ENCODE results near the gene LRCH3.

Gene LRCH3

DNA sequence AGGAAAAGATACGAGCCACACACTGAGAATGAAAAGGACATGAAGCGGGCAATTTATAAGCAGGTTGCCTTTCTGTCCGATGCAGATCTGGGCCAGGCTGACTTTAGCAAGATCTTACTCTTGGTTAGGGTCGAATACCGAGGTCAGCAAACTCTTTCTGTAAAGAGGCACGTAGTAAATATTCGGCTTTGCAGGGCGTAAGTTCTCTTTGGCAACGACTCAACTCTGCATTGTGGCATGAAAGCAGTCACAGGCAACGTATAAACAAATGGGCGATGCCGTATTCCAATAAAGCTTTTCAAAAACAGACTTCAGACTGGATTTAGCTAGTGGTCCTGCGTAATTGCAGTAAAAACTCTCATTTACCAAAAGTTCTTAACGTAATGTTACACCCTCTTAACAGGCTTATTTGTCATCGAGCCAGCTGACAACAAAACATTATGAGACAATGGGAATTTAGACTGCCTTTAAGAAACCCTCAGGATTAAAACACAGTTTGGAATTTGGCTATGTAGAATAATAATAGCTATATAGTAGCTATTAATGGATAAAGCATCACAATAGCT is 145.8 kb downstream of the LRCH3 start:
- TF ChIP-seq, protein P1, sequence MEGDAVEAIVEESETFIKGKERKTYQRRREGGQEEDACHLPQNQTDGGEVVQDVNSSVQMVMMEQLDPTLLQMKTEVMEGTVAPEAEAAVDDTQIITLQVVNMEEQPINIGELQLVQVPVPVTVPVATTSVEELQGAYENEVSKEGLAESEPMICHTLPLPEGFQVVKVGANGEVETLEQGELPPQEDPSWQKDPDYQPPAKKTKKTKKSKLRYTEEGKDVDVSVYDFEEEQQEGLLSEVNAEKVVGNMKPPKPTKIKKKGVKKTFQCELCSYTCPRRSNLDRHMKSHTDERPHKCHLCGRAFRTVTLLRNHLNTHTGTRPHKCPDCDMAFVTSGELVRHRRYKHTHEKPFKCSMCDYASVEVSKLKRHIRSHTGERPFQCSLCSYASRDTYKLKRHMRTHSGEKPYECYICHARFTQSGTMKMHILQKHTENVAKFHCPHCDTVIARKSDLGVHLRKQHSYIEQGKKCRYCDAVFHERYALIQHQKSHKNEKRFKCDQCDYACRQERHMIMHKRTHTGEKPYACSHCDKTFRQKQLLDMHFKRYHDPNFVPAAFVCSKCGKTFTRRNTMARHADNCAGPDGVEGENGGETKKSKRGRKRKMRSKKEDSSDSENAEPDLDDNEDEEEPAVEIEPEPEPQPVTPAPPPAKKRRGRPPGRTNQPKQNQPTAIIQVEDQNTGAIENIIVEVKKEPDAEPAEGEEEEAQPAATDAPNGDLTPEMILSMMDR (IDR thresholded peaks at IDR 0.05; ENCODE audit: insufficient read depth, low read length) = no peak
- TF ChIP-seq SPI1 (IDR thresholded peaks at IDR 0.05; ENCODE audit: borderline replicate concordance, low read depth) (no peak), GABPA (IDR thresholded peaks at IDR 0.05; ENCODE audit: low read depth) (no peak), POLR2AphosphoS5 (IDR thresholded peaks at IDR 0.05; ENCODE audit: low read depth) (no peak)
- TF ChIP-seq, protein P2, sequence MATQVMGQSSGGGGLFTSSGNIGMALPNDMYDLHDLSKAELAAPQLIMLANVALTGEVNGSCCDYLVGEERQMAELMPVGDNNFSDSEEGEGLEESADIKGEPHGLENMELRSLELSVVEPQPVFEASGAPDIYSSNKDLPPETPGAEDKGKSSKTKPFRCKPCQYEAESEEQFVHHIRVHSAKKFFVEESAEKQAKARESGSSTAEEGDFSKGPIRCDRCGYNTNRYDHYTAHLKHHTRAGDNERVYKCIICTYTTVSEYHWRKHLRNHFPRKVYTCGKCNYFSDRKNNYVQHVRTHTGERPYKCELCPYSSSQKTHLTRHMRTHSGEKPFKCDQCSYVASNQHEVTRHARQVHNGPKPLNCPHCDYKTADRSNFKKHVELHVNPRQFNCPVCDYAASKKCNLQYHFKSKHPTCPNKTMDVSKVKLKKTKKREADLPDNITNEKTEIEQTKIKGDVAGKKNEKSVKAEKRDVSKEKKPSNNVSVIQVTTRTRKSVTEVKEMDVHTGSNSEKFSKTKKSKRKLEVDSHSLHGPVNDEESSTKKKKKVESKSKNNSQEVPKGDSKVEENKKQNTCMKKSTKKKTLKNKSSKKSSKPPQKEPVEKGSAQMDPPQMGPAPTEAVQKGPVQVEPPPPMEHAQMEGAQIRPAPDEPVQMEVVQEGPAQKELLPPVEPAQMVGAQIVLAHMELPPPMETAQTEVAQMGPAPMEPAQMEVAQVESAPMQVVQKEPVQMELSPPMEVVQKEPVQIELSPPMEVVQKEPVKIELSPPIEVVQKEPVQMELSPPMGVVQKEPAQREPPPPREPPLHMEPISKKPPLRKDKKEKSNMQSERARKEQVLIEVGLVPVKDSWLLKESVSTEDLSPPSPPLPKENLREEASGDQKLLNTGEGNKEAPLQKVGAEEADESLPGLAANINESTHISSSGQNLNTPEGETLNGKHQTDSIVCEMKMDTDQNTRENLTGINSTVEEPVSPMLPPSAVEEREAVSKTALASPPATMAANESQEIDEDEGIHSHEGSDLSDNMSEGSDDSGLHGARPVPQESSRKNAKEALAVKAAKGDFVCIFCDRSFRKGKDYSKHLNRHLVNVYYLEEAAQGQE (IDR thresholded peaks at IDR 0.05; ENCODE audit: insufficient replicate concordance, low read depth) = no peak
- no peak for DNase-seq (ENCODE audit: low read depth in 1 of 2, low spot score in 1 of 2)
- H3K27me3 ChIP-seq (ENCODE audit: insufficient read depth, poor library complexity, severe bottlenecking) = no peaks in the 10 kb centered on the region
- no peak overlapping the region for H3K27ac ChIP-seq (replicated peaks)
- no peak overlapping the region for H3K4me3 ChIP-seq (replicated peaks; ENCODE audit: insufficient read depth, low read length)

Data from HL-60 (cell line).